GM18499 (cell line): ENCODE measurements around the gene ZFPM1.

Experiments used
- ATAC-seq: cut with Tn5 transposase; IDR thresholded peaks from one replicate; pipeline ENCODE4 v1.9.1; 2021; ENCODE audit warnings: moderate number of reproducible peaks; ENCODE audit not compliant: insufficient read depth, unreplicated experiment

Gene ZFPM1

GRCh38 chr16:88553739-88554138, 100.7 kb downstream of the ZFPM1 start:
- ATAC-seq: no peak

GRCh38 chr16:88554711-88555264, 101.7 kb downstream of the ZFPM1 start:
- no peak for ATAC-seq

- ATAC-seq: no peak
Measured at GRCh38 chr16:88556294-88556988, 103.4 kb downstream of the ZFPM1 start.

GRCh38 chr16:88558457-88559442, 105.7 kb downstream of the ZFPM1 start:
- ATAC-seq: no peak

GRCh38 chr16:88560714-88561484, 107.8 kb downstream of the ZFPM1 start:
- no peak for ATAC-seq

GRCh38 chr16:88561485-88562359, 108.6 kb downstream of the ZFPM1 start:
- no peak for ATAC-seq

- no peak for ATAC-seq
Measured at GRCh38 chr16:88566158-88566557, 113.1 kb downstream of the ZFPM1 start.

- no peak for ATAC-seq
Measured at GRCh38 chr16:88568710-88569613, 115.9 kb downstream of the ZFPM1 start.

GRCh38 chr16:88569614-88569984, 116.5 kb downstream of the ZFPM1 start:
- ATAC-seq: no peak

GRCh38 chr16:88569985-88570690, 117.1 kb downstream of the ZFPM1 start, which contains the start of gene ZC3H18:
Gene ZC3H18 (plus strand): TSS chr16:88570403. CDS start chr16:88577124, 6,721 bp downstream.
- ATAC-seq: no peak

GRCh38 chr16:88570691-88571092, 117.6 kb downstream of the ZFPM1 start:
- ATAC-seq: no peak

GRCh38 chr16:88575251-88575650, 122.2 kb downstream of the ZFPM1 start:
- ATAC-seq: no peak

- no peak for ATAC-seq
Measured at GRCh38 chr16:88576307-88576706, 123.2 kb downstream of the ZFPM1 start.

GRCh38 chr16:88577166-88577565, 124.1 kb downstream of the ZFPM1 start:
- ATAC-seq: no peak

GRCh38 chr16:88578446-88579313, 125.6 kb downstream of the ZFPM1 start:
- no peak for ATAC-seq

- no peak for ATAC-seq
Measured at GRCh38 chr16:88580371-88580770, 127.3 kb downstream of the ZFPM1 start.

GRCh38 chr16:88581033-88581432, 128.0 kb downstream of the ZFPM1 start:
- no peak for ATAC-seq
